HG03280 (cell line): Measurements from ENCODE around the gene IL15.
A peak's percentile ranks its signal among the peaks of the same experiment; 100 is the strongest.
"Not testable (repeated sequence)": the region's sequence is repeated elsewhere in the genome, so short reads cannot be mapped to it uniquely, and the experiment has no call there.

ENCODE experiments used
- ATAC-seq: cut with Tn5 transposase; IDR thresholded peaks from one replicate; pipeline ENCODE4 v1.9.1; 2021; ENCODE audit warnings: mild to moderate bottlenecking, moderate library complexity; ENCODE audit not compliant: unreplicated experiment

Gene IL15, protein sequence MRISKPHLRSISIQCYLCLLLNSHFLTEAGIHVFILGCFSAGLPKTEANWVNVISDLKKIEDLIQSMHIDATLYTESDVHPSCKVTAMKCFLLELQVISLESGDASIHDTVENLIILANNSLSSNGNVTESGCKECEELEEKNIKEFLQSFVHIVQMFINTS

DNA sequence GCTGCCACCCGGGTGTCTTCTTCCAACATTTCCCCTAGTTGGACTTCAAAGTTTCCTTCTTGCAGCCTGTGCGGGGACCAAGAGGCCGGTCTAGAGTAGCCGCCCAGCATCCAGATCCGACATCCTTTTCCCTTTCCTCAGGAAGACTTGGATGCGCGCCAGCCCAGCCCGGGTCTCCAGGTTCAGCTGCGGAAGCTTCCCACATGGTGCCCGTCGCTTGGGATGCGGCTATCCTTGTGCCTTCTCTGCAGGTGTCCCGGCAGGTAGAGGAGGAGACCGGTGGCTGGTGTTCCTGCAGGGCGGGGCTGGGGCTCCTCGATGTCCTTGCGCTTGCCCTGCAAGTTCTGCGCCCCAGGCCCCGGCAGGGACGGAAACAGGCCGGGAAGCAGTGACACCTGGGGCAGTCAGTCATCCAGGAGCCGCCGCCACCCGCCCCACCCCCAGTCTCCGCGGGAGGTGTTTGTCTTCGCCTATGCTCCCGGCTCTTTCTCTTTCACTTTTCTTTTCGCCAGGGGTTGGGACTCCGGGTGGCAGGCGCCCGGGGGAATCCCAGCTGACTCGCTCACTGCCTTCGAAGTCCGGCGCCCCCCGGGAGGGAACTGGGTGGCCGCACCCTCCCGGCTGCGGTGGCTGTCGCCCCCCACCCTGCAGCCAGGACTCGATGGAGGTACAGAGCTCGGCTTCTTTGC is at the start of gene IL15:
IL15 (plus strand) TSS at position 502 of the 689 bp plus-strand sequence. CDS start 82,882 bp downstream, outside the sequence.
- ATAC-seq, result peak; percentile 55

DNA sequence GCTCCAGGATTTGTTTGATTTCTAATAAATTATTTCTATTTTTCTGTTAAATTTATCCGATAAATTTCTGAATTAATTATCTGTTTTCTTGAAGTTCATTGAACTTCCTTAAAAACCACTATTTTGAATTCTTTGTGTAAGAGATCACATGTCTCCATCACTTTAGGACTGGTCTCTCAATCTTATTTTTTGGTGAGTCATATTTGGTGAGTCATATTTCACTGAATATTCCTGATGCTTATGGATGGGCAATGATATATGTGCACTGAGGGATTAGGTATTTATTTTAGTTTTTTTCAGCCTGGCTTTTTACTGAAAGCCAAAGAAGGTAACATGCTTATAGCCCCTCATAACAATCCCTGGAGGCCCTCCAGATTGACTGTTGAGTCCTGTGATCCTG is 48.5 kb upstream of the IL15 start:
- ATAC-seq, result no peak

DNA sequence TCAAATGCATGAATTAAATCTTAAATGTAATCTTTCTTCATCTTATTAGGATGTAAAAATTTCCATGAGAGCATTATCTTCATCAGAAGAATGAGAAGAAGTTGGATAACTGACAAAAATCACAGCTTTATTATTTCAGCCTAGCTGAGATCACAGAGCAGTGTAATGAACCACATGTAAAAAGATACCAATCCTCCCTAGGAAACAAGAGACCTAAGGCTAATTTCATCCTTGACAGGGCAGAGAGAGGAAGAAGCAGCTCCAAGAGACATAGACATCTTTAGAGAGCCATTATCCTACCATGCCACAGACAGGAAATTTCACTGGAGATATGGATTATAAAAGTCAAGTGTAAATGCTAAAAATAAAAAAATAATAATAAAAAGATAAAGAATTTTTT is 40.9 kb upstream of the IL15 start:
- no peak for ATAC-seq

DNA sequence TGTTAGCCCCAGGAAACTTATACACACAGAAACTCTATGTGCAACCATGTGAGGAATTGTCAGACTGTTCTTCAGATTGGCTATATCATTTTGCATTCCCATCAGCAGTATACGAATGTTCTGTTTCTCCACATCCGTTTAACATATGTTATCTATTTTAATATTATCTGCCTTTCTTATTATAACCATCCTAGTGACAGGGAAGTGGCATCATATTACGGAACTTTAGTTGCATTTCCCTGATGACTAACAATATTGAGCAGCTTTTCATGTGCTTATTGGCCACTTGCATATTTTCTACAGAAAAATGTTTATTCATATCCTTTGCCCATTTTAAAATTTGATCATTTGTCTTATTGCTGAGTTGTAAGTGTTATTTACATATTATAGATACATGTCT is 36.5 kb upstream of the IL15 start:
- ATAC-seq, result no peak

DNA sequence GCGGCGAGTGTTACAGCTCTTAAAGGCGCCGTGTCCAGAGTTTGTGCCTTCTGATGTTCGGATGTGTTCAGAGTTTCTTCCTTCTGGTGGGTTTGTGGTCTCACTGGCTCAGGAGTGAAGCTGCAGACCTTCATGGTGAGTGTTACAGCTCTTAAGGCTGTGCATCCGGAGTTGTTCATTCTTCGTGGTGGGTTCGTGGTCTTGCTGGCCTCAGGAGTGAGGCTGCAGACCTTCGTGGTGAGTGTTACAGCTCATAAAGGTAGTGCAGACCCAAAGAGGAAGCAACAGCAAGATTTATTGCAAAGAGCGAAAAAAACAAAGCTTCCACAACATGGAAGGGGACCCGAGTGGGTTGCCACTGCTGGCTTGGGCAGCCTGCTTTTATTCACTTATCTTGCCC is 31.7 kb upstream of the IL15 start:
- not testable (repeated sequence) for ATAC-seq

DNA sequence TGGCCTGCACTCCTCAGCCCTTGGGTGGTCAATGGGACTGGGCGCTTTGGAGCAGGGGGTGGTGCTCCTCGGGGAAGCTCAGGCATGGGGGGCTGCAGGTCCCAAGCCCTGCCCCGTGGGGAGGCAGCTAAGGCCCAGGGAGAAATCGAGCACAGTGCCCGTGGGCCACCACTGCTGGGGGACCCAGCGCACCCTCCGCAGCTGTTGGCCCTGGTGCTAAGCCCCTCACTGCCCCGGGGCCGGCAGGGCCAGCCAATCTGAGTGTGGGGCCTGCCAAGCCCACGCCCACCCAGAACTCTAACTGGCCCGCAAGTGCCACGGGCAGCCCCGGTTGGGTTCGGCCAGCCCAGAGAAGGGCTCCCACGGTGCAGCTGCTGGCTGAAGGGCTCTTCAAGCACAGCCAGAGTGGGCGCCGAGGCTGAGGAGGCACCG is 30.9 kb upstream of the IL15 start:
- ATAC-seq, result no peak

DNA sequence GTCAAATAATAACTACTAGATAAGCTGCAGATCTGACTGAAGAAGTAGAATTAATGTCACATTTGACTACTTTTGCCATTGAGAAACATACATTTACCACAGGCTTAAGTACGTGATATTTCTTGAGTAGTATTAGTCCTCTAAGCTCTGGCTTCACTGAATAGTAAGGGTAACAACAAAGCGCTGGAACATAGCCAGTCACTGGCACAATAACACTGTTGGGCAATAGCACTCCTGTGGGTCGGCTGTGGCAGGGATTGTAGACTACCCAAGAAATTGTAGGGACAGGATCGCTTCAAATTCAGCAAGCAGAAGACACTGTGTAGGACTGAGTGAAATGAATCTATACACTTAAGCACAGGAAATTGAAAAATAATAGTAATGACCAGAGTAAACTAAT is 27.1 kb upstream of the IL15 start:
- ATAC-seq, result no peak

DNA sequence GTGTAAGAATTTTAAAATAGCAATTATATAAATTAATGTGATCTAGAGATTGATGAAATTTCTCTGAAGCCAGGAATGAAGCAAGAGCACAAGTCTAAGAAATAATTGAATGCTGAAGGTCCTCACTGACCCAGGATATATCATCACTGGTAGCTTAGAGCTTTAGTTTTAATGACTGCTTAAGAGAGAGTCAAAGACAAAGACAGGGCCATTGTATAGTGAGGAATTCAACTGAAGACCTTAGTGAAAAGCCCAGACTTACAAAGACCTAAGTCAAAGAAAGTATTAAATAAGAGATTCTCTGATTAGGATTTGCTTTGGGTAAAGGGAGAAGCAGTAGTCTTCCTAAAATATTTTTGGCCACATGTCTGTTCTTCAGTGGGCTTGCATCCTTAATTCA is 26.0 kb upstream of the IL15 start:
- ATAC-seq, result no peak

DNA sequence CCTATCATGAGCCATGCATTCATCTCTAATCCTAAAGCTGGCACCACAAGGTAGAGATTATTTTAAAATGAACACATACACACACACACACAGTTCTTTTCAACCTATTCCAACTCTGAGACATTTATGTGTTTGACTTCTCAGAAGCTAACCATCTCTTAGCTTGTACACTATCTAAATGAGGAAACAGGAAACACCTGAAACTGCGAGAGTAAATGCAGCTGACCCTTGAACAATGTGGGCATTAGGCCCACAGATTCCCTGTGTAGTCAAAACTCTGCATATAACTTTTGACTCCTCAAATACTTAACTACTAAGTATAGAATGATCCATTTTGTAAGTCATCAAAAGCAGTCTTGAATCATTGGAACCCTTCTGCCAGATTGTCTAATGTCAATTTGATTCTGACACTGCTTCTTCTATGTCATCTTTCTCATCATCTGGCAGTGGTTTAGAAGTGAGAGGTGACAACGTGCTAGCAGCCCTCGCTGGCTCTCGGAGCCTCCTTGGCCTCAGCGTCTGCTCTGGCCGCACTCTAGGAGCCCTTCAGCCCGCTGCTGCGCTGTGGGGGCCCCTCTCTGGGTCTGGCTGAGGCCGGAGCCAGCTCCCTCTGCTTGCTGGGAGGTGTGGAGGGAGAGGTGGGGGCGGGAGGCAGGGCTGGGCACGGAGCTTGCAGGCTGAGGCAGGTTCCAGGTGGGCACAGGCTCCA is 21.4 kb upstream of the IL15 start:
- ATAC-seq, result no peak

DNA sequence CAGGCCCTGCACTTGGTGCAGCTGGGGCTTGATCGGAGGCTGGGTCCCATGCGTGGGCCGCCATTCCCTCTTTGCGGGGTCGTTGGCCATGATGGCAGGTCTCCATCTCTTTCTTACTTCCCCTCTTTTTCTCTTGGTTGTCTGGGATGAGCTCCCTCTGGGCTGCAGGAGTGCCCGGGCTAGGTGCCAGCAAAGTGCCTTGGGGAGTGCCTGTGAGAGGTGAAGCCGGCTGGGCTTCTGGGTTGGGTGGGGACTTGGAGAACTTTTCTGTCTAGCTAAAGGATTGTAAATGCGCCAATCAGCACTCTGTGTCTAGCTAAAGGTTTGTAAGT is 20.8 kb upstream of the IL15 start:
- not testable (repeated sequence) for ATAC-seq

DNA sequence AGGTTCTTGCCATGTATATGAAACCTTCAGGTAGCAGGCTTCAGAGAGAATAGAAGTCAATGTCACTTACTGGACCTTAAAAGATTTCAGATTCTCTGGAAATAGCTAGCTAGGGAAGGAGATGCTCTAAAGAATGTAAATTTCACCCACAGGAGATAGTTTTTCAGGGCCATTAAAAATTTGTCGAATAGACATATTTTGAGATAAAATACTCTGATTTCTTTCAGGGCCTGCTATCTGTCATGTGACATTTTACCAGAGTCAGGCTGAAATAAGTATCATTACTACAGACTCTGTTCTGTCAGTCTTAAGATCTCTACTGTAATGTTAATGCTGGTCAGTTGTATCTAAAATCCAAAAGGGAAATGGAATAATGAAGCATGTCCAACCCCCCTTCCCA is 15.7 kb upstream of the IL15 start:
- no peak for ATAC-seq

DNA sequence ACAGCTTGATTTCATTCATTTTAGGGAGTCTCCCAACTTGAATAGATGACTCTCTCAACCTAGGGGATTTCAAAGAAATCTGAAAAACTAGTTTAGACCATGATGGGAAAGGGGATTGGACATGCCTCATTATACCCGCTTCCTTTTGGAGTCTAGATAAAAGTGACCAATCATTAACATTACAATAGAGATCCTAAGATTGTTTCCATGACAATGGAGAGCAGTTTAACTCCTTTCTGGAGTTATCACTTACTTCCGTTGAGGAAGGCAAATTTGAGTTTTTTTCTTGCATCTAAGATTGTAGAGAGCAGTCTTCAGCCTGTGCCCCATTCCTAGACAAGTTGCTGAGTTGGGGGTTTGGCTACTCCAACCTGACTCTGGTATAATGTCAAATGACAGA is 11.4 kb upstream of the IL15 start:
- ATAC-seq, result no peak

DNA sequence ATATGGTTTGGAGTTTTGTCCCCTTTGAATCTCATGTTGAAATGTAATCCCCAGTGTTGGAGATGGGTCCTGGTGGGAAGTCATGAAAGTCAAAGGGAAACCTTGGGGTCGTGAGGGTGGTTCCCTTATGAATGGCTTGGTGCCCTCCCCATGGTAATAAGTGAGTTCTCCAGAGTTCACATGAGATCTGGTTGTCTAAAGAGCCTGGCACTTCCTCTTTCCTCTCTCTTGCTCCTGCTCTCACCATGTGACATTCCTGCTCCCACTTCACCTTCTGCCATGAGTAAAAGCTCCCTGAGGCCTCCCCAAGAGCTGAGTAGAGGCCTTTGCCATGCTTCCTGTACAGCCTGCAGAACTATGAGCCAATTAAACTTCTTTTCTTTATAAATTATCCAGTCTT is 5.5 kb upstream of the IL15 start:
- ATAC-seq, result no peak

DNA sequence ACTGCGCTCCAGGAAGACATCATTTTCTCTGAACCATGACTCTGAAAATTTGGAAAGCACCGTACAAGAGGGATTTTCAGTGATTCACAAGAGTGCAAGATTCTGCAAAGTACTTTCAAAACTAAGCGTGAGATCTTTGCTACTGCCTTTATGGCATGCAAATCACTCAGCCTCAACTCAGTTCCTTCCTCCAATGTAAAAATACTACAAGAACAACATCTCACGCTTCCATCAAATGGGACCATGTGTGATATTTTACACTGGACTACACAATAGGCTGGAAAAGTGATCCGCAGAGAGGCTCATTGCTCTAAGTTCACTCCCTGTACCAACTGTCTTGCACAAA is 674 bp upstream of the IL15 start:
- ATAC-seq, result peak; percentile 38

DNA sequence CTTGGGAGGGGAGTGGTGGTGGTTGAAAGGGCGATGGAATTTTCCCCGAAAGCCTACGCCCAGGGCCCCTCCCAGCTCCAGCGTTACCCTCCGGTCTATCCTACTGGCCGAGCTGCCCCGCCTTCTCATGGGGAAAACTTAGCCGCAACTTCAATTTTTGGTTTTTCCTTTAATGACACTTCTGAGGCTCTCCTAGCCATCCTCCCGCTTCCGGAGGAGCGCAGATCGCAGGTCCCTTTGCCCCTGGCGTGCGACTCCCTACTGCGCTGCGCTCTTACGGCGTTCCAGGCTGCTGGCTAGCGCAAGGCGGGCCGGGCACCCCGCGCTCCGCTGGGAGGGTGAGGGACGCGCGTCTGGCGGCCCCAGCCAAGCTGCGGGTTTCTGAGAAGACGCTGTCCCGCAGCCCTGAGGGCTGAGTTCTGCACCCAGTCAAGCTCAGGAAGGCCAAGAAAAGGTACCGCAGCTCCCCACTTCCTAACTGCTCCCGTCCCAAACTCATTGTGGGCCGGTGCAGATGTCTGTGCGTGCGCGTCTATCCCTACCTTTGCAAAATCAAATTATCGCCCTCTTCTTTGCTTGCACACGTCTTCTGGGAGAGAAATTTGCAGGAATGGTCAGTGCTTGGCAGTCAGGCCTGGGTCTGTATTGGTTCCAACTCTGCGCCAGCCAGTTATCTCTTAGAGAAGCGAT is 533 bp downstream of the IL15 start:
- ATAC-seq, result peak; percentile 43

DNA sequence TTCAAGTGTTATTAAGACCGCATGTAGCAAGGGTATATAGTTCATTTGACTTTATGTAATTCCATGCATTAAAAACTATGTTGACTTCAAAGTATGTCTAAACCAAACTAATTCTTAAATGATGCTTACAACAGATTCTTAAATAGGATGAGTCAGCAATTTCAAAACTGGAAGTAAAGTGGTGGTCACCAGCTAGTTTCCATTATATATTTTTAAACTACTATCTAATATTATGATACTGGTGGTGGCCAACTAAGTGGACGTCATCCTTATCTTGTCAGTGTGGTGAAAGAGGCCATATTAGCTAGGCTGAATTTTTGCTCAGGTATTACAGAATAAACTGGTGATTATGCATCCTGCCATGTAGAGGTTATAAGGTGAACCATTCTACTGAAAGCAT is 1.2 kb downstream of the IL15 start:
- ATAC-seq, result peak; percentile 31

DNA sequence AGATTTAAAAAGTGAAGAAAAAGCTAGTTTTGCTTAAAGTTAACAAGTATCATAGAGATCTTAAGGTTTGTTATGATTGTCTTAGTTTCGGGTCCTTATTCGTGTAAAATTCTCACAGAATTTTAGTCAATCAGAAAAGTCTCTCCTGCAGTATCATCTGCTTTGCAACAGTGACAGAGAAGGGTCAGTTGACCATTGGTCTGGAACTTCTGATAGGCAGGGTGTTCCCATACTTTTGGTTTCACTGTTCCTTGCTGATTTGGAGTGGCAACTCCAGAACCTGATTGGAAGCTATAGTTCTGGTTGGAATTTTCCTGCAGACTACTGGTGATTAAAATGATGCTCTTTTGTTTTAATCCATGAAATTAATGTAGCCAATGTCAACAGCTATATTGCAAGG is 1.8 kb downstream of the IL15 start:
- ATAC-seq, result no peak

DNA sequence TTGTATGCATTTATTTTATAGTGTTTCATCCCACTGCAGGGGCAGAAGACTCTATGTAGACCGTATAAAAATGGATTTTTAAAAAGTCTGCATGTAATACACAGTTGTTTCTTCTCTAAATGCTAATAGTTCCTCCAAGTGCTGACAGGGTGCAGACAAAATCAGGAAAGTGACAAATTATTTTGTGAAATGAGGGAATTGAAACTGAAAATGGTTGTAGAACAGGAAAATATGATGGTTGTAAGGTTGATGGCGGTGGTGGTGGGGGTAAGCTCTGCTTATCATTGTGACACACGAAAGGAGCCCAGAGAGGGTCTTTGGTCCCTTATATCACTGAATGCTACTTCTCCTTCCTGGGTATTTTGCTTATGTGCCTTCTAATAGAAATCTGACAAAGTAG is 4.3 kb downstream of the IL15 start:
- no peak for ATAC-seq

DNA sequence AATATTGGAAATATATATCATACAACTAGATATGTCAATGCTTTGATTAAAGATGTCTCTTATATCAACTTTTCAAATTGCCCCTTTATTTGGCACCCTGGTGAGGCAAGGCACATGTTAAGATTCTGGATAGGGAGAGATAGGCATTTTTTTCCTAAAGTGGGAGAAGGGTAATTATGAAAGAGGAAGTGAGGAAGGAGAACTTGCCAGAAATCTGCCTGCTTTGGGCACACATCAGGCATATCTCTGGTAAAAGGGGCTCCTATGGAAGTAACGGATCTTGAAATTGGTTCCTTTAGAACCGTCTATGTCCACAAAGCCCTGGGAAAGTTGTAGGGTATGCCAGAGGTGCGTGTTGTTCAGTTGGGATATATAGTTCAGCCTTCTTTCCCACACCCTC is 5.7 kb downstream of the IL15 start:
- no peak for ATAC-seq

DNA sequence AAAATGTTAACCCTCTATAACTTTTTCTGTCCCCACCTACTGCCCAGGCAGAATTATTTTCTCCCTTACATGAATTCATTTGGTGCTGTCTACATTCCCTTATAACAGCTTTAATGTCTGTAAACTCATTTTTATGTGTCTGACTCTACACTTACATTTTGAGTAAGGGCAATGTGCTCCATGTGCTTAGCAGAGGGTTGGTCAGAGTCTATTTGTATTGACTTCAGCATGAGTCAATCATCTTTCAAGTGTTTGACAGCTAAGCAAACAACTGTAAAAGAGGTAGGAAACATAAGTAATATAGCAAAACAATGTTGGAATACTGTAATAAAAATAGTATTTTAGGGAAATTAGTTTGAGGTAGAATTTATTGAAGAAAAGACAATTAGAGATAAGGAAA is 6.3 kb downstream of the IL15 start:
- no peak for ATAC-seq

DNA sequence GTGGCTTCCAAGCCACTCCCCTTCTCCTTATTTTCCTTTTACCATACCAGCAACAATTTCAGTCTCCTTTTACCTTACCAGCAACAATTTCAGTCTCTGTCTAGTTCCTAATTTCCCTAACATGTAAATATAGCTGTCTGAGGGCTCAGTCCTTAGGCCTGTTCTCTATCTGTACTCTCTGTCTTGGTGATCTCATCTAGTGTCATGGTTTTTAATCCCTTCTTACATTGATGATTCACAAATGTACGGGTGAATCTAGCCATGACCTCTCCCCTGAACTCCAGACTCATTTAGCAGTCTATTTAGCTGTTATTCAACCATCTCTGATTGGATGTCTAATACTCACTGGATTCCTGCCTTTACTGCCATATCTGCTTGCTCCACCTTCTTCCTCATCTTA is 7.2 kb downstream of the IL15 start:
- ATAC-seq, result no peak
